Hepatocyte (in vitro differentiated cells): Measurements from ENCODE around the gene SIDT2.

Experiments used
- EZH2 ChIP-seq: fragments of 200-600 bp; sonication (generic); IDR thresholded peaks from 2 replicates; pipeline ENCODE4 v1.6.1; 2016; ENCODE audit warnings: antibody characterized with exemption, mild to moderate bottlenecking, borderline replicate concordance
- TF ChIP-seq, protein P1 (sequence below): fragments of 200-600 bp; sonication (generic); IDR thresholded peaks from 2 replicates; pipeline ENCODE4 v1.5.1; 2016; ENCODE audit warnings: antibody characterized with exemption, mild to moderate bottlenecking; ENCODE audit not compliant: poor library complexity

DNA sequence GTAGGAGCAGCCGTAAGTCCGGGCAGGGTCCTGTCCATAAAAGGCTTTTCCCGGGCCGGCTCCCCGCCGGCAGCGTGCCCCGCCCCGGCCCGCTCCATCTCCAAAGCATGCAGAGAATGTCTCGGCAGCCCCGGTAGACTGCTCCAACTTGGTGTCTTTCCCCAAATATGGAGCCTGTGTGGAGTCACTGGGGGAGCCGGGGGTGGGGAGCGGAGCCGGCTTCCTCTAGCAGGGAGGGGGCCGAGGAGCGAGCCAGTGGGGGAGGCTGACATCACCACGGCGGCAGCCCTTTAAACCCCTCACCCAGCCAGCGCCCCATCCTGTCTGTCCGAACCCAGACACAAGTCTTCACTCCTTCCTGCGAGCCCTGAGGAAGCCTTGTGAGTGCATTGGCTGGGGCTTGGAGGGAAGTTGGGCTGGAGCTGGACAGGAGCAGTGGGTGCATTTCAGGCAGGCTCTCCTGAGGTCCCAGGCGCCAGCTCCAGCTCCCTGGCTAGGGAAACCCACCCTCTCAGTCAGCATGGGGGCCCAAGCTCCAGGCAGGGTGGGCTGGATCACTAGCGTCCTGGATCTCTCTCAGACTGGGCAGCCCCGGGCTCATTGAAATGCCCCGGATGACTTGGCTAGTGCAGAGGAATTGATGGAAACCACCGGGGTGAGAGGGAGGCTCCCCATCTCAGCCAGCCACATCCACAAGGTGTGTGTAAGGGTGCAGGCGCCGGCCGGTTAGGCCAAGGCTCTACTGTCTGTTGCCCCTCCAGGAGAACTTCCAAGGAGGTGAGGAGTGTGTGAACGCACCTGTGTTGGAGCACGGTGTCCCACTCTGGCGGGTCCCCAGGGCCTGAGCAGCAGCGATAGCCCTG is 20.7 kb downstream of the SIDT2 start, which contains the start of gene TAGLN:
- TF ChIP-seq, protein P1, sequence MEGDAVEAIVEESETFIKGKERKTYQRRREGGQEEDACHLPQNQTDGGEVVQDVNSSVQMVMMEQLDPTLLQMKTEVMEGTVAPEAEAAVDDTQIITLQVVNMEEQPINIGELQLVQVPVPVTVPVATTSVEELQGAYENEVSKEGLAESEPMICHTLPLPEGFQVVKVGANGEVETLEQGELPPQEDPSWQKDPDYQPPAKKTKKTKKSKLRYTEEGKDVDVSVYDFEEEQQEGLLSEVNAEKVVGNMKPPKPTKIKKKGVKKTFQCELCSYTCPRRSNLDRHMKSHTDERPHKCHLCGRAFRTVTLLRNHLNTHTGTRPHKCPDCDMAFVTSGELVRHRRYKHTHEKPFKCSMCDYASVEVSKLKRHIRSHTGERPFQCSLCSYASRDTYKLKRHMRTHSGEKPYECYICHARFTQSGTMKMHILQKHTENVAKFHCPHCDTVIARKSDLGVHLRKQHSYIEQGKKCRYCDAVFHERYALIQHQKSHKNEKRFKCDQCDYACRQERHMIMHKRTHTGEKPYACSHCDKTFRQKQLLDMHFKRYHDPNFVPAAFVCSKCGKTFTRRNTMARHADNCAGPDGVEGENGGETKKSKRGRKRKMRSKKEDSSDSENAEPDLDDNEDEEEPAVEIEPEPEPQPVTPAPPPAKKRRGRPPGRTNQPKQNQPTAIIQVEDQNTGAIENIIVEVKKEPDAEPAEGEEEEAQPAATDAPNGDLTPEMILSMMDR: no peak
- no peak for TF ChIP-seq EZH2
